Liver (tissue), 9 donors: ENCODE results near the gene ZC3H8. TPM values are rescaled to one million over a fixed set of nuclear protein-coding genes. Genes with fewer than 3 reads are reported as not detected.

Experiments
- DNase-seq: peaks from one replicate; pipeline ENCODE4 v3.0.0-alpha.2; 2017; ENCODE audit warnings: low spot score
- H3K27ac ChIP-seq, 2 donors: one replicate each; pipeline ENCODE4 v1.7.0; 2013; ENCODE audit warnings: inconsistent platforms in 2 of 2, low read length in 2 of 2, control low read depth in 1 of 2, low read depth in 1 of 2, mild to moderate bottlenecking in 1 of 2
- H3K27me3 ChIP-seq, 4 donors: one replicate each; pipeline versions ENCODE4 v1.6.1 to v1.7.0; 2013; ENCODE audit warnings: low read length in 3 of 4, inconsistent platforms in 1 of 4, mild to moderate bottlenecking in 1 of 4, moderate library complexity in 1 of 4; ENCODE audit not compliant: control insufficient read depth in 4 of 4, insufficient read depth in 4 of 4
- H3K36me3 ChIP-seq, 4 donors: one replicate each; pipeline versions ENCODE4 v1.6.1 to v1.7.0; 2013; ENCODE audit warnings: low read length in 3 of 4, mild to moderate bottlenecking in 3 of 4, low read depth in 1 of 4, moderate library complexity in 1 of 4; ENCODE audit not compliant: control insufficient read depth in 4 of 4, insufficient read depth in 3 of 4
- H3K4me1 ChIP-seq, 4 donors: one replicate each; pipeline versions ENCODE4 v1.6.1 to v1.7.0; 2013; ENCODE audit warnings: low read length in 3 of 4, mild to moderate bottlenecking in 3 of 4, moderate library complexity in 1 of 4; ENCODE audit not compliant: control insufficient read depth in 4 of 4, insufficient read depth in 4 of 4
- H3K4me3 ChIP-seq, 3 donors: one replicate each; pipeline versions ENCODE4 v1.6.1 to v1.7.0; 2013; ENCODE audit warnings: low read length in 3 of 3, control low read depth in 1 of 3, low read depth in 1 of 3, mild to moderate bottlenecking in 1 of 3
- H3K9ac ChIP-seq, 2 donors: one replicate each; pipeline ENCODE4 v1.7.0; 2013; ENCODE audit warnings: low read length in 2 of 2, mild to moderate bottlenecking in 2 of 2, moderate library complexity in 2 of 2, control low read depth in 1 of 2, low read depth in 1 of 2
- H3K9me3 ChIP-seq, 4 donors: one replicate each; pipeline versions ENCODE4 v1.6.1 to v1.7.0; 2013; ENCODE audit warnings: low read length in 3 of 4; ENCODE audit not compliant: control insufficient read depth in 4 of 4
- EGR1 ChIP-seq, 2 donors: IDR thresholded peaks; 2 replicates each; pipeline ENCODE4 v1.6.1; 2016 to 2018; ENCODE audit warnings: antibody characterized with exemption in 2 of 2, low read depth in 2 of 2
- FOXA1 ChIP-seq: IDR thresholded peaks from 2 replicates; pipeline ENCODE4 v1.6.1; 2016; ENCODE audit warnings: antibody characterized with exemption
- FOXA2 ChIP-seq: IDR thresholded peaks from 2 replicates; pipeline ENCODE4 v1.6.1; 2016; ENCODE audit warnings: antibody characterized with exemption
- GABPA ChIP-seq, 2 donors: IDR thresholded peaks in 1 of 2; conservative IDR thresholded peaks in 1 of 2; 2 replicates each; pipeline ENCODE4 v1.6.1; 2016; ENCODE audit warnings: antibody characterized with exemption in 2 of 2, mild to moderate bottlenecking in 1 of 2, moderate library complexity in 1 of 2
- HNF4A ChIP-seq, 2 donors: conservative IDR thresholded peaks; 2 replicates each; pipeline ENCODE4 v1.6.1; 2016; ENCODE audit warnings: antibody characterized with exemption in 2 of 2, mild to moderate bottlenecking in 2 of 2
- HNF4G ChIP-seq: IDR thresholded peaks from 2 replicates; pipeline ENCODE4 v1.6.1; 2016; ENCODE audit warnings: antibody characterized with exemption
- JUND ChIP-seq, 2 donors: IDR thresholded peaks; 2 replicates each; pipeline ENCODE4 v1.6.1; 2016; ENCODE audit warnings: antibody characterized with exemption in 2 of 2
- MAX ChIP-seq: IDR thresholded peaks from 2 replicates; pipeline ENCODE4 v1.6.1; 2016; ENCODE audit warnings: antibody characterized with exemption
- NR2F2 ChIP-seq: IDR thresholded peaks from 2 replicates; pipeline ENCODE4 v1.6.1; 2016; ENCODE audit warnings: antibody characterized with exemption
- RAD21 ChIP-seq, 2 donors: IDR thresholded peaks; 2 replicates each; pipeline ENCODE4 v1.6.1; 2016; ENCODE audit warnings: antibody characterized with exemption in 2 of 2, mild to moderate bottlenecking in 2 of 2
- REST ChIP-seq: IDR thresholded peaks from 2 replicates; pipeline ENCODE4 v1.6.1; 2016; ENCODE audit warnings: antibody characterized with exemption, mild to moderate bottlenecking
- RXRA ChIP-seq, 2 donors: IDR thresholded peaks; 2 replicates each; pipeline ENCODE4 v1.6.1; 2017 to 2018; ENCODE audit warnings: antibody characterized with exemption in 2 of 2, mild to moderate bottlenecking in 1 of 2
- SP1 ChIP-seq: IDR thresholded peaks from 2 replicates; pipeline ENCODE4 v1.6.1; 2018; ENCODE audit warnings: antibody characterized with exemption, mild to moderate bottlenecking
- TAF1 ChIP-seq: conservative IDR thresholded peaks from 2 replicates; pipeline ENCODE4 v1.6.1; 2016; ENCODE audit warnings: antibody characterized with exemption, mild to moderate bottlenecking
- YY1 ChIP-seq: IDR thresholded peaks from 2 replicates; pipeline ENCODE4 v1.6.1; 2016; ENCODE audit warnings: antibody characterized with exemption, mild to moderate bottlenecking
- WGBS: extraction: QIAGEN DNeasy Blood & Tissue Kit; methylation state at CpG from one replicate; pipeline ENCODE4 v1.1.7; 2013; 5-methylcytosine and 5-hydroxymethylcytosine counted together
- polyA plus RNA-seq, 2 donors: library from polyadenylated mRNA; stranded (reverse) in 1 of 2; unstranded in 1 of 2; fragments of 200-250 nt in 1 of 2; fragments of >200 nt in 1 of 2; fragmentation: Nextera tagmentation in 1 of 2; extraction: Ambion mirVana in 1 of 2; gene quantifications; one replicate each; pipeline versions ENCODE4 v1.2.1 to v1.2.3, GENCODE V29; 2013 to 2015
- total RNA-seq, 2 donors: library from RNA; depleted of rRNA; stranded (reverse); fragments of >200 nt; gene quantifications; one replicate each; pipeline ENCODE4 v1.2.3, GENCODE V29; 2014
- TF ChIP-seq, protein P1 (sequence below): IDR thresholded peaks from 2 replicates; pipeline ENCODE4 v1.6.1; 2016; ENCODE audit warnings: antibody characterized with exemption
- TF ChIP-seq, protein P2 (sequence below): fragments of 150-350 bp; IDR thresholded peaks from 2 replicates; pipeline ENCODE4 v1.5.1; 2017; ENCODE audit warnings: improper control_type of control experiment, low read depth, low read length; ENCODE audit not compliant: missing input control
- TF ChIP-seq, protein P3 (sequence below): IDR thresholded peaks from 2 replicates; pipeline ENCODE4 v1.6.1; 2016; ENCODE audit warnings: antibody characterized with exemption
- donor health status: healthy.
- donor health status: healthy.
- donor health status: healthy.
- donor health status: healthy.
- donor health status: healthy.

Gene ZC3H8
- total and polyA plus RNA-seq, 4 donors = 2.4 to 8.9 (median 6.5) TPM

DNA sequence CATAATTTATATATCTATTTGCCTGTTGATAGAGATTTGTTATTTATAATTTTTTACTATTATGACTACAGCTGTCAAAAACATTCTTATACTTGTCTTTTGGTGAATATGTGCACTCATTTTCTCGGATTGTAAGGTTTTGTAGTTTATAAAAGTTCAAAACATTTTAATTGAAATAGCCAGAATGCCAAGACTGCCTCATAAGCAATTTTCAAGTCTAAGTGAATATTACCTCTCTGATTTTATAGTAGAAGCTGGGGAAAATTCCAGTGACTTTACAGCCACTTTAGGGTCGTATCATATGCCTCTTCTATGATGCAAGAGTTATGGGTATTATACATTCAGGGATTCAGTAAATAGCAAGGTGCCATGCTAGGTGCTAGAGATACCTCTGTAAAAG lies 41.6 kb upstream of the ZC3H8 start (continued):
- TF ChIP-seq, protein P1, sequence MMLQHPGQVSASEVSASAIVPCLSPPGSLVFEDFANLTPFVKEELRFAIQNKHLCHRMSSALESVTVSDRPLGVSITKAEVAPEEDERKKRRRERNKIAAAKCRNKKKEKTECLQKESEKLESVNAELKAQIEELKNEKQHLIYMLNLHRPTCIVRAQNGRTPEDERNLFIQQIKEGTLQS = no peak
- TF ChIP-seq NR2F2 = no peak
- TF ChIP-seq, protein P2, sequence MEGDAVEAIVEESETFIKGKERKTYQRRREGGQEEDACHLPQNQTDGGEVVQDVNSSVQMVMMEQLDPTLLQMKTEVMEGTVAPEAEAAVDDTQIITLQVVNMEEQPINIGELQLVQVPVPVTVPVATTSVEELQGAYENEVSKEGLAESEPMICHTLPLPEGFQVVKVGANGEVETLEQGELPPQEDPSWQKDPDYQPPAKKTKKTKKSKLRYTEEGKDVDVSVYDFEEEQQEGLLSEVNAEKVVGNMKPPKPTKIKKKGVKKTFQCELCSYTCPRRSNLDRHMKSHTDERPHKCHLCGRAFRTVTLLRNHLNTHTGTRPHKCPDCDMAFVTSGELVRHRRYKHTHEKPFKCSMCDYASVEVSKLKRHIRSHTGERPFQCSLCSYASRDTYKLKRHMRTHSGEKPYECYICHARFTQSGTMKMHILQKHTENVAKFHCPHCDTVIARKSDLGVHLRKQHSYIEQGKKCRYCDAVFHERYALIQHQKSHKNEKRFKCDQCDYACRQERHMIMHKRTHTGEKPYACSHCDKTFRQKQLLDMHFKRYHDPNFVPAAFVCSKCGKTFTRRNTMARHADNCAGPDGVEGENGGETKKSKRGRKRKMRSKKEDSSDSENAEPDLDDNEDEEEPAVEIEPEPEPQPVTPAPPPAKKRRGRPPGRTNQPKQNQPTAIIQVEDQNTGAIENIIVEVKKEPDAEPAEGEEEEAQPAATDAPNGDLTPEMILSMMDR = no peak
- no peak for TF ChIP-seq GABPA (IDR thresholded peaks at IDR 0.05 in 1 of 2, conservative IDR thresholded peaks at IDR 0.05 in 1 of 2)
- TF ChIP-seq MAX = no peak

DNA sequence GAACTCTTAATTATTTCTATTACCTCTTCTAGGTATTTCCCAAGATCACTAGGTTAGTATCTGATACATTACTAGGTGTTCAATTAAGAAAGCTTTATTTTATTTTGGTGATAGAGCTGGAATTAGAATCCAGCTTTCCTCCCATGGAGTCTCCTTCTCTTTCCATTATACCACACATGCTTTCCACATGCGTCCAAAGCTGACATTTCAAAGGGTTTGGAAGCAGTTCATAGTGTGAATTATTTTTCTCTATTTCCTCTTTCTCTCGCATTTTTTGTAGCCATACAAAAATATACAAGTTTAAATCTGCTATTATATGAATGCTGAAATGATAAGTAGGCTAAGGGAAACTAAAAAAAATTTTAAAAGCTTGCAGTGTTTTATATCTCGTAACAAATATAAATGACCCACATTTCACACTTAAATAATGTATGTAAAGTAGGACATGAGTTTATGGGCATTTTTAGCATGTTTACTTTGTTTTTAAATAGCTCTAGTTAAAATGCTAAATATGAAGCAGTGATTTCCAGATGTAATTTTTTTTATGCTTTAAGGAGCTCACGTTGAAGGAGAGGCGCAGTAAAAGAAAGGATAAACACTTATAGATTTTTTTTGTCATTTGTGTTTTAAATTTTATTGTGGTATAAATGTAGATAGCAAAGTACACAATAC lies 40.7 kb upstream of the ZC3H8 start:
- H3K4me3 ChIP-seq = no peak overlapping the region
- no peaks in the 10 kb centered on the region for H3K27me3 ChIP-seq
- no peak overlapping the region for H3K9ac ChIP-seq
- no peaks in the 10 kb centered on the region for H3K36me3 ChIP-seq
- WGBS = 88% methylated on average over 5 of the region's 5 CpGs
- no peak for DNase-seq
- H3K4me1 ChIP-seq = peaks cover 0 to 2% (median under 1%) of the 10 kb centered on the region in 4 donors
- no peak overlapping the region for H3K27ac ChIP-seq
- TF ChIP-seq, protein P3, sequence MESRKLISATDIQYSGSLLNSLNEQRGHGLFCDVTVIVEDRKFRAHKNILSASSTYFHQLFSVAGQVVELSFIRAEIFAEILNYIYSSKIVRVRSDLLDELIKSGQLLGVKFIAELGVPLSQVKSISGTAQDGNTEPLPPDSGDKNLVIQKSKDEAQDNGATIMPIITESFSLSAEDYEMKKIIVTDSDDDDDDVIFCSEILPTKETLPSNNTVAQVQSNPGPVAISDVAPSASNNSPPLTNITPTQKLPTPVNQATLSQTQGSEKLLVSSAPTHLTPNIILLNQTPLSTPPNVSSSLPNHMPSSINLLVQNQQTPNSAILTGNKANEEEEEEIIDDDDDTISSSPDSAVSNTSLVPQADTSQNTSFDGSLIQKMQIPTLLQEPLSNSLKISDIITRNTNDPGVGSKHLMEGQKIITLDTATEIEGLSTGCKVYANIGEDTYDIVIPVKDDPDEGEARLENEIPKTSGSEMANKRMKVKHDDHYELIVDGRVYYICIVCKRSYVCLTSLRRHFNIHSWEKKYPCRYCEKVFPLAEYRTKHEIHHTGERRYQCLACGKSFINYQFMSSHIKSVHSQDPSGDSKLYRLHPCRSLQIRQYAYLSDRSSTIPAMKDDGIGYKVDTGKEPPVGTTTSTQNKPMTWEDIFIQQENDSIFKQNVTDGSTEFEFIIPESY = no peak
- TF ChIP-seq RXRA (IDR thresholded peaks at IDR 0.05) (no peak), HNF4A (conservative IDR thresholded peaks at IDR 0.05) (no peak), GABPA (IDR thresholded peaks at IDR 0.05 in 1 of 2, conservative IDR thresholded peaks at IDR 0.05 in 1 of 2) (no peak), FOXA2 (no peak), YY1 (no peak), RAD21 (IDR thresholded peaks at IDR 0.05) (no peak), SP1 (no peak), REST (no peak), HNF4G (no peak), JUND (IDR thresholded peaks at IDR 0.05) (no peak), TAF1 (no peak), FOXA1 (no peak), EGR1 (IDR thresholded peaks at IDR 0.05; ENCODE audit: low read depth in 2 of 2) (no peak), NR2F2 (no peak)
- TF ChIP-seq, protein P2 = no peak
- TF ChIP-seq, protein P1 = no peak
- H3K9me3 ChIP-seq = no peaks in the 10 kb centered on the region
